Measurements from ENCODE around the gene SECISBP2L. TPM values are rescaled to one million over a fixed set of nuclear protein-coding genes. Genes with fewer than 3 reads are reported as not detected.

SECISBP2L gene
- total RNA-seq, 1 experiment from 2014 or later, result 40.5 TPM

DNA sequence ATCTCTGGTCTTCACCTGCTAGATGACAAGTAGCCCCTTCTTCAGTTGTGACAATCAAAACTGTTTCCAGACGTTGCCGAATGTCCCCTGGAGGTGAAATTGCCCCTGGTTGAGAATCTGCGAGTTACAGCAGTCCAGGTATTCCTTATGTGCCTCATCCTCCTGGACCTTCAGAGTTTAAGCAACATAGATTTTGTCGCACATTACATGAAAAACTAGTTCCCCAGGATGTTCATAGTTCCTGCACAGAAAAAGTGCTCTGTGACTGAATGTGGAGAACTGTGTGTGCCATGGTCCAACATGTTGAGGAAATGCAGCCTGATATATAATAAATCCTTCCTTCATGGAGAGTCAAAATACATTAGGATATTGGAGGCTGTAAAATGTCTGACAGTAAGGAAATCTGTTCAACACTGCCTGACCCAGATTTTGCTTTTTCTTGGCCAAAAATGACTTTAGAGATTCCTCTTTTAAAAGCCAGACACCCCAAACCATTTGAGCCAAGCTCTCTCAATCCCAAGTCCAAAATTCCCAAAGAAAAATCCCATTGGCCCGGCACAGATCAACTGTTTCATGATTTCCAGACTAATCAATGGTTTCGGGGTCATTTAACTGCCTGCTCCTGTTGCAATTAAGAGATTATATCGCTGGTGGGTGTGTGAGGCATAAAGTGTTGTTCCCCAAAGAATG lies 62.1 kb downstream of the SECISBP2L start:
- TF ChIP-seq, protein P1, sequence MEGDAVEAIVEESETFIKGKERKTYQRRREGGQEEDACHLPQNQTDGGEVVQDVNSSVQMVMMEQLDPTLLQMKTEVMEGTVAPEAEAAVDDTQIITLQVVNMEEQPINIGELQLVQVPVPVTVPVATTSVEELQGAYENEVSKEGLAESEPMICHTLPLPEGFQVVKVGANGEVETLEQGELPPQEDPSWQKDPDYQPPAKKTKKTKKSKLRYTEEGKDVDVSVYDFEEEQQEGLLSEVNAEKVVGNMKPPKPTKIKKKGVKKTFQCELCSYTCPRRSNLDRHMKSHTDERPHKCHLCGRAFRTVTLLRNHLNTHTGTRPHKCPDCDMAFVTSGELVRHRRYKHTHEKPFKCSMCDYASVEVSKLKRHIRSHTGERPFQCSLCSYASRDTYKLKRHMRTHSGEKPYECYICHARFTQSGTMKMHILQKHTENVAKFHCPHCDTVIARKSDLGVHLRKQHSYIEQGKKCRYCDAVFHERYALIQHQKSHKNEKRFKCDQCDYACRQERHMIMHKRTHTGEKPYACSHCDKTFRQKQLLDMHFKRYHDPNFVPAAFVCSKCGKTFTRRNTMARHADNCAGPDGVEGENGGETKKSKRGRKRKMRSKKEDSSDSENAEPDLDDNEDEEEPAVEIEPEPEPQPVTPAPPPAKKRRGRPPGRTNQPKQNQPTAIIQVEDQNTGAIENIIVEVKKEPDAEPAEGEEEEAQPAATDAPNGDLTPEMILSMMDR (IDR thresholded peaks at IDR 0.05), result no peak
- TF ChIP-seq TCF7L2 (IDR thresholded peaks at IDR 0.05; ENCODE audit: low read depth, low read length), result no peak
- TF ChIP-seq, protein P2, sequence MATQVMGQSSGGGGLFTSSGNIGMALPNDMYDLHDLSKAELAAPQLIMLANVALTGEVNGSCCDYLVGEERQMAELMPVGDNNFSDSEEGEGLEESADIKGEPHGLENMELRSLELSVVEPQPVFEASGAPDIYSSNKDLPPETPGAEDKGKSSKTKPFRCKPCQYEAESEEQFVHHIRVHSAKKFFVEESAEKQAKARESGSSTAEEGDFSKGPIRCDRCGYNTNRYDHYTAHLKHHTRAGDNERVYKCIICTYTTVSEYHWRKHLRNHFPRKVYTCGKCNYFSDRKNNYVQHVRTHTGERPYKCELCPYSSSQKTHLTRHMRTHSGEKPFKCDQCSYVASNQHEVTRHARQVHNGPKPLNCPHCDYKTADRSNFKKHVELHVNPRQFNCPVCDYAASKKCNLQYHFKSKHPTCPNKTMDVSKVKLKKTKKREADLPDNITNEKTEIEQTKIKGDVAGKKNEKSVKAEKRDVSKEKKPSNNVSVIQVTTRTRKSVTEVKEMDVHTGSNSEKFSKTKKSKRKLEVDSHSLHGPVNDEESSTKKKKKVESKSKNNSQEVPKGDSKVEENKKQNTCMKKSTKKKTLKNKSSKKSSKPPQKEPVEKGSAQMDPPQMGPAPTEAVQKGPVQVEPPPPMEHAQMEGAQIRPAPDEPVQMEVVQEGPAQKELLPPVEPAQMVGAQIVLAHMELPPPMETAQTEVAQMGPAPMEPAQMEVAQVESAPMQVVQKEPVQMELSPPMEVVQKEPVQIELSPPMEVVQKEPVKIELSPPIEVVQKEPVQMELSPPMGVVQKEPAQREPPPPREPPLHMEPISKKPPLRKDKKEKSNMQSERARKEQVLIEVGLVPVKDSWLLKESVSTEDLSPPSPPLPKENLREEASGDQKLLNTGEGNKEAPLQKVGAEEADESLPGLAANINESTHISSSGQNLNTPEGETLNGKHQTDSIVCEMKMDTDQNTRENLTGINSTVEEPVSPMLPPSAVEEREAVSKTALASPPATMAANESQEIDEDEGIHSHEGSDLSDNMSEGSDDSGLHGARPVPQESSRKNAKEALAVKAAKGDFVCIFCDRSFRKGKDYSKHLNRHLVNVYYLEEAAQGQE (IDR thresholded peaks at IDR 0.05; ENCODE audit: insufficient read depth in 1 of 2, low read depth in 2 of 2, low read length in 1 of 2), result no peak
- ATAC-seq, result no peak
- no peaks in the 10 kb centered on the region for H3K9me3 ChIP-seq (ENCODE audit: control insufficient read depth, insufficient read depth, low read depth, low read length)
- H3K27me3 ChIP-seq (ENCODE audit: control insufficient read depth, insufficient read depth, low read length), result no peaks in the 10 kb centered on the region
- no peak overlapping the region for H3K4me3 ChIP-seq (ENCODE audit: low read depth in 2 of 2, low read length in 2 of 2)
- no peak overlapping the region for H3K27ac ChIP-seq (ENCODE audit: low read length)
- CTCF ChIA-PET, result no interaction called here
- POLR2A ChIA-PET, result no interaction called here
- no peaks in the 10 kb centered on the region for H3K4me1 ChIP-seq (ENCODE audit: control insufficient read depth, insufficient read depth, low read length)
- no TSS peak for BruUV-seq (replicated peaks)
- DNase-seq (ENCODE audit: low read depth, low spot score), result no peak
- intact Hi-C loops (cut with micrococcal nuclease; ENCODE audit: unreplicated experiment), result no loop called here
- in situ Hi-C loops (cut with HindIII; ENCODE audit: low pct_unique_long_range_greater_than_20kb, low sequenced_read_pairs), result no loop called here
- no peaks in the 10 kb centered on the region for H3K36me3 ChIP-seq (ENCODE audit: control insufficient read depth, insufficient read depth, low read length)

DNA sequence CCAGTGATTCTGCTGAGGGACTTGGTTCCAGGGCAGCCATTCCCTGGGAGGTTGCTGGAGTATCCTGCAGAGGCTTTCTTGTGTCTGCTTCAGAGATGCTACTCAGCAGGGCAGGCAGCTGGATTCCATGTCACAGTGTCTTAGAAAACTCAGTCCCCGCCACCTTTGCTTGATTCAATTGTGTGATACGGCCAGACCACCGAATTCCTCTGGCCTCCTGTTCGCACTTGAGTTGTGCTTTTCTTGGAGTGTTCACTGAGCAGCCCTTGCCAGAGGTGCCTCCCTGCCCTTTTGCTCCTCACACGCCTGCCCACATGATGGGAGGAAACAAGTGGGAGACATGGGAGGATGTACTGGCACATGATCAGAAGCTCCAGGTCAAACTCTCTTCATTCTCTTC lies 62.9 kb downstream of the SECISBP2L start:
- in situ Hi-C loops (cut with HindIII; ENCODE audit: low pct_unique_long_range_greater_than_20kb, low sequenced_read_pairs) (no loop called here), intact Hi-C loops (cut with micrococcal nuclease; ENCODE audit: unreplicated experiment) (no loop called here)
- ATAC-seq (no peak), DNase-seq (ENCODE audit: low read depth, low spot score) (no peak)
- no peaks in the 10 kb centered on the region for H3K9me3 ChIP-seq (ENCODE audit: control insufficient read depth, insufficient read depth, low read depth, low read length)
- no peaks in the 10 kb centered on the region for H3K36me3 ChIP-seq (ENCODE audit: control insufficient read depth, insufficient read depth, low read length)
- no peaks in the 10 kb centered on the region for H3K27me3 ChIP-seq (ENCODE audit: control insufficient read depth, insufficient read depth, low read length)
- no peaks in the 10 kb centered on the region for H3K4me1 ChIP-seq (ENCODE audit: control insufficient read depth, insufficient read depth, low read length)
- TF ChIP-seq TCF7L2 (IDR thresholded peaks at IDR 0.05; ENCODE audit: low read depth, low read length) (no peak), SIN3A (IDR thresholded peaks at IDR 0.05; ENCODE audit: borderline replicate concordance, insufficient read depth, low read depth, low read length) (no peak), POLR2AphosphoS5 (IDR thresholded peaks at IDR 0.05; ENCODE audit: low read depth, low read length) (no peak)
- TF ChIP-seq, protein P2 (IDR thresholded peaks at IDR 0.05; ENCODE audit: insufficient read depth in 1 of 2, low read depth in 2 of 2, low read length in 1 of 2), result no peak
- TF ChIP-seq, protein P1 (IDR thresholded peaks at IDR 0.05), result no peak
- ChIA-PET CTCF (no interaction called here), POLR2A (no interaction called here)
- no peak overlapping the region for H3K4me3 ChIP-seq (ENCODE audit: low read depth in 2 of 2, low read length in 2 of 2)
- H3K27ac ChIP-seq (ENCODE audit: low read length), result no peak overlapping the region
- BruUV-seq (replicated peaks), result no TSS peak
